Panc1 (cell line): ENCODE results near the gene RAI1. TPM values are rescaled to one million over a fixed set of nuclear protein-coding genes. Genes with fewer than 3 reads are reported as not detected.
"Not testable (repeated sequence)": the region's sequence is repeated elsewhere in the genome, so short reads cannot be mapped to it uniquely, and the experiment has no call there.

ENCODE experiments used
- ATAC-seq: fragments of 200-7000 bp; cut with Tn5 transposase; 2 replicates; pipeline ENCODE4 v1.9.1; 2020; ENCODE audit warnings: mild to moderate bottlenecking, moderate library complexity
- BruUV-seq: library from RNA; stranded (reverse); fragments of 400-500 nt; replicated peaks from 2 replicates; lab custom pipeline; 2021; lab: Mats Ljungman, UMichigan
- CTCF ChIA-PET: fragments of 300-600 bp; sonication (Branson Sonifier 250); formaldehyde crosslinking; loops from one replicate; lab custom pipeline; 2022; ENCODE audit warnings: antibody characterized with exemption; lab: Charles Lee
- POLR2A ChIA-PET: fragments of 300-600 bp; sonication (Branson Sonifier 250); formaldehyde crosslinking; loops from one replicate; lab custom pipeline; 2022; ENCODE audit warnings: antibody characterized with exemption; lab: Charles Lee
- DNase-seq: peaks from one replicate; pipeline ENCODE4 v3.0.0-alpha.2; 2010; ENCODE audit warnings: low read depth, low spot score
- H3K27ac ChIP-seq: 2 replicates; pipeline ENCODE4 v1.5.1; 2011; ENCODE audit warnings: mild to moderate bottlenecking, low read length, inconsistent platforms
- H3K27me3 ChIP-seq: fragments of 200-500 bp; sonication (Bioruptor generic); 2 replicates; pipeline ENCODE4 v1.6.0; 2014; ENCODE audit warnings: low read length, inconsistent platforms; ENCODE audit not compliant: control insufficient read depth, insufficient read depth
- H3K36me3 ChIP-seq: fragments of 200-500 bp; sonication (Bioruptor generic); 2 replicates; pipeline ENCODE4 v1.5.1; 2014; ENCODE audit warnings: inconsistent platforms, mild to moderate bottlenecking, low read length, moderate library complexity; ENCODE audit not compliant: control insufficient read depth, insufficient read depth
- H3K4me1 ChIP-seq: 2 replicates; pipeline ENCODE4 v1.5.1; 2011; ENCODE audit warnings: inconsistent platforms, mild to moderate bottlenecking, low read length, moderate library complexity; ENCODE audit not compliant: control insufficient read depth, insufficient read depth
- H3K4me3 ChIP-seq, 2 experiments: 2 replicates each; pipeline ENCODE4 v1.5.1; 2011 to 2012; ENCODE audit warnings: low read depth in 2 of 2, low read length in 2 of 2, mild to moderate bottlenecking in 2 of 2, inconsistent platforms in 1 of 2, moderate library complexity in 1 of 2
- H3K9me3 ChIP-seq: fragments of 200-500 bp; sonication (Bioruptor generic); 2 replicates; pipeline ENCODE4 v1.5.1; 2014; ENCODE audit warnings: low read depth, mild to moderate bottlenecking, inconsistent platforms, low read length, moderate library complexity; ENCODE audit not compliant: control insufficient read depth, insufficient read depth
- POLR2AphosphoS5 ChIP-seq: IDR thresholded peaks from 2 replicates; pipeline ENCODE4 v1.6.1; 2012; ENCODE audit warnings: mild to moderate bottlenecking, low read depth, low read length, moderate library complexity
- in situ Hi-C: cut with HindIII; loops from 2 replicates; pipeline ENCODE4 v1.10.0; 2016; ENCODE audit warnings: low sequenced_read_pairs, low pct_unique_long_range_greater_than_20kb
- intact Hi-C: fragments of 100-400 bp; cut with micrococcal nuclease; formaldehyde crosslinking; loops from one replicate; pipeline ENCODE4 v1.10.0; 2022; ENCODE audit not compliant: unreplicated experiment
- total RNA-seq: library from RNA; stranded (reverse); gene quantifications from one replicate; pipeline ENCODE4 v1.2.1, GENCODE V29; 2021; ENCODE audit not compliant: unreplicated experiment
- TF ChIP-seq, protein P1 (sequence below), 2 experiments: IDR thresholded peaks; 2 replicates each; pipeline ENCODE4 v1.6.1; 2011 to 2012; ENCODE audit warnings: low read depth in 2 of 2, control low read depth in 1 of 2, low read length in 1 of 2, mild to moderate bottlenecking in 1 of 2, moderate library complexity in 1 of 2; ENCODE audit not compliant: insufficient read depth in 1 of 2

RAI1 gene
- total RNA-seq, 1 experiment from 2014 or later, result 51.0 TPM

DNA sequence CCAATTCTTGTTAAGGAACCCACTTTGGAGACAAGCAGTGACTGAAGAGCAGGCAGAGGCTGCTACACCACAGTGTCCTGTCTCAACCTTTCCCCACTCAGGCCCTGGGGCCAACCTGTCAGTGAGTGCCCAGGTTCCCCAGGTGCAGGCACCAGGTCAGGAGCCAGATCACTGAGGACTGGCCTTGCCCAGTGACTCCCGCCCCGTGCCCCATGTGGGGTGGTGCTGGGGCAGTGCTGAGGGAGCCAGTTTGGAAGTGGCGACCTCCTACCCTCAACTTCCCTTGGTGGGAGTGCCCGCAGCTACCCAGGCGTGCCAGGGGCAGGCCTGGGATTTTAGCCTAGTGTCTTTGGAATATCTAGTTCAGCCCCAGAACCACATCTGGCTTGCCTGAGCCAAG, 126.2 kb downstream of the RAI1 start:
- DNase-seq (no peak), ATAC-seq (no peak)
- POLR2A ChIA-PET, result no interaction called here
- Histone ChIP-seq H3K4me1 (peaks cover 48% of the 10 kb centered on the region), H3K27me3 (no peaks in the 10 kb centered on the region), H3K9me3 (no peaks in the 10 kb centered on the region), H3K36me3 (no peaks in the 10 kb centered on the region; the same call in 1 of the 2 replicates), H3K4me3 (no peak overlapping the region), H3K27ac (peak overlapping the region; percentile 39; the same call in 1 of the 2 replicates)
- in situ Hi-C loops, result no loop called here
- no TSS peak for BruUV-seq
- no peak for TF ChIP-seq POLR2AphosphoS5
- CTCF ChIA-PET, result interaction anchor here (0.5 kb wide), 1 partner anchor 25 kb away, joined by 3 read pairs; no protein-coding TSS in a partner anchor
- intact Hi-C loops, result no loop called here

DNA sequence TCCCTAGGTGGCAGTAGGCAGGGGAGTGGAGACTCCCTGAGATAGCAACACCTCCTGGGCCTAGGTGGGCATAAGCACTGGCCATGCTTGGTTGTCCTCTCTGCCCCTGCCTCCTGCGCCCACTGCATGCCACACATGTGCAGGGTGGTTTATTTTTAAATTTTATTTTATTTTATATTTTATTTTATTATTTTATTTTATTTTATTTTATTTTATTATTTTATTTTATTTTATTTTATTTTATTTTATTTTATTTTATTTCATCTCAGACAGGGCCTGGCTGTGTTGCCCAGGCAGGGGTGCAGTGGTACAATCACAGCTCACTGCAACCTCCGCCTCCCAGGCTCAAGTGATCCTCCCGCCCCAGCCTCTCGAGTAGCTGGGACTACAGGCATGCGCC, 126.9 kb downstream of the RAI1 start:
- intact Hi-C loops, H3K4me3 ChIP-seq, BruUV-seq, H3K27me3 ChIP-seq, DNase-seq, ATAC-seq, in situ Hi-C loops, CTCF ChIA-PET, POLR2A ChIA-PET, H3K36me3 ChIP-seq, H3K9me3 ChIP-seq: not testable (repeated sequence)
- peaks cover 52% of the 10 kb centered on the region for H3K4me1 ChIP-seq
- H3K27ac ChIP-seq, result peak overlapping the region; percentile 39

DNA sequence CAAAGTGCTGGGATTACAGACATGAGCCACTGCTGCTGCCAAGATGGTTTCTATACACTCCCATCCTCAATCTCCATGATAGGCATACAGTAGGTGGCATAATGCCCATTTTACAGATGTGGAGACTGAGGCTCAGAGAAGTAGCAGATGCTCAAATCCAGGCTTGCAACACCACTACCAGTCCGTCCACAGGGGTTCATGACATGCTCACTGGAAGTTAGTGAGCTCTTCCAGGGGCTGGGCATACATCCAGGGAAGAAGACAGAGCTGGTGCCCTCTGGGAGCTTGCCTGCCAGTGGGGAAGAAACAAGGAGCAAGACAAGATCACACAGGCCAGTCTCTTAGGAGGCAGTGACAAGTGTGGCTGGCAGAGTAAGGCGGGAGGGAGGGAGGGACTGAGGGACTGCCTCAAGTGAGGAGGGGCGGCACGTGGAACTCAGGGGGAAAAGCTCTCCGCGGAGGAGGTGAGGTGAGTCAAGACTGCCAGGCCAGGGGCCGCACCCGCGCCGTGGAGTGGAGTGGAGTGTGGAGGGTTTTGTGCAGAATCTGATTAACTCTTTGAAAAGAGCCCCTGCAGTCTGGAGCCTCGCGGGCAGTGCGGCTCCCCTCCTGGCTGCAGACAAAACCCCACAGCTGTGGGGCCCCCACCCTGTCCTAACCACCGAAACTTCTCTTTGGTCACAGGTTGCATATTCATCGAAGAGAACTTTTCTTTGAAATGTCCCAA, 127.6 kb downstream of the RAI1 start:
- ChIA-PET POLR2A (interaction anchor here (0.7 kb wide), 1 partner anchor 130 kb away, joined by 10 read pairs; no protein-coding TSS in a partner anchor), CTCF (no interaction called here)
- peak overlapping the region; percentile 48; the same call in 1 of the 2 replicates for H3K27ac ChIP-seq
- DNase-seq (no peak), ATAC-seq (no peak)
- H3K4me1 ChIP-seq, result peaks cover 55% of the 10 kb centered on the region
- H3K27me3 ChIP-seq, result no peaks in the 10 kb centered on the region
- no peaks in the 10 kb centered on the region; the same call in none of the 2 replicates for H3K36me3 ChIP-seq
- in situ Hi-C loops (no loop called here), intact Hi-C loops (no loop called here)
- H3K4me3 ChIP-seq, result no peak overlapping the region
- BruUV-seq, result no TSS peak
- TF ChIP-seq POLR2AphosphoS5, result 0 out of 2 replicates have a peak, but pooled peaks have one; percentile 2
- TF ChIP-seq, protein P1, sequence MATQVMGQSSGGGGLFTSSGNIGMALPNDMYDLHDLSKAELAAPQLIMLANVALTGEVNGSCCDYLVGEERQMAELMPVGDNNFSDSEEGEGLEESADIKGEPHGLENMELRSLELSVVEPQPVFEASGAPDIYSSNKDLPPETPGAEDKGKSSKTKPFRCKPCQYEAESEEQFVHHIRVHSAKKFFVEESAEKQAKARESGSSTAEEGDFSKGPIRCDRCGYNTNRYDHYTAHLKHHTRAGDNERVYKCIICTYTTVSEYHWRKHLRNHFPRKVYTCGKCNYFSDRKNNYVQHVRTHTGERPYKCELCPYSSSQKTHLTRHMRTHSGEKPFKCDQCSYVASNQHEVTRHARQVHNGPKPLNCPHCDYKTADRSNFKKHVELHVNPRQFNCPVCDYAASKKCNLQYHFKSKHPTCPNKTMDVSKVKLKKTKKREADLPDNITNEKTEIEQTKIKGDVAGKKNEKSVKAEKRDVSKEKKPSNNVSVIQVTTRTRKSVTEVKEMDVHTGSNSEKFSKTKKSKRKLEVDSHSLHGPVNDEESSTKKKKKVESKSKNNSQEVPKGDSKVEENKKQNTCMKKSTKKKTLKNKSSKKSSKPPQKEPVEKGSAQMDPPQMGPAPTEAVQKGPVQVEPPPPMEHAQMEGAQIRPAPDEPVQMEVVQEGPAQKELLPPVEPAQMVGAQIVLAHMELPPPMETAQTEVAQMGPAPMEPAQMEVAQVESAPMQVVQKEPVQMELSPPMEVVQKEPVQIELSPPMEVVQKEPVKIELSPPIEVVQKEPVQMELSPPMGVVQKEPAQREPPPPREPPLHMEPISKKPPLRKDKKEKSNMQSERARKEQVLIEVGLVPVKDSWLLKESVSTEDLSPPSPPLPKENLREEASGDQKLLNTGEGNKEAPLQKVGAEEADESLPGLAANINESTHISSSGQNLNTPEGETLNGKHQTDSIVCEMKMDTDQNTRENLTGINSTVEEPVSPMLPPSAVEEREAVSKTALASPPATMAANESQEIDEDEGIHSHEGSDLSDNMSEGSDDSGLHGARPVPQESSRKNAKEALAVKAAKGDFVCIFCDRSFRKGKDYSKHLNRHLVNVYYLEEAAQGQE (IDR thresholded peaks at IDR 0.05; ENCODE audit: insufficient read depth in 1 of 2, low read depth in 2 of 2, low read length in 1 of 2), result no peak
- H3K9me3 ChIP-seq, result no peaks in the 10 kb centered on the region
